Measurements from ENCODE around the gene CARMIL1.

The CARMIL1 gene

GRCh38 chr6:25506020-25506419 lies 226.8 kb downstream of the CARMIL1 start:
- no peak for DNase-seq (ENCODE audit: low spot score)

GRCh38 chr6:25508051-25508450 lies 228.9 kb downstream of the CARMIL1 start:
- DNase-seq (ENCODE audit: low spot score), result no peak

- no peak for DNase-seq (ENCODE audit: low spot score)
Observed at GRCh38 chr6:25511376-25511775, 232.2 kb downstream of the CARMIL1 start.

GRCh38 chr6:25512560-25512959 lies 233.4 kb downstream of the CARMIL1 start:
- no peak for DNase-seq (ENCODE audit: low spot score)

- DNase-seq (ENCODE audit: low spot score), result no peak
Observed at GRCh38 chr6:25519856-25520255, 240.7 kb downstream of the CARMIL1 start.

- DNase-seq (ENCODE audit: low spot score), result no peak
Observed at GRCh38 chr6:25524542-25524941, 245.4 kb downstream of the CARMIL1 start.

GRCh38 chr6:25525078-25525477 lies 245.9 kb downstream of the CARMIL1 start:
- DNase-seq (ENCODE audit: low spot score), result no peak

- no peak for DNase-seq (ENCODE audit: low spot score)
Observed at GRCh38 chr6:25534942-25535631, 255.9 kb downstream of the CARMIL1 start.

GRCh38 chr6:25535632-25536225 lies 256.6 kb downstream of the CARMIL1 start:
- DNase-seq (ENCODE audit: low spot score), result no peak

- DNase-seq (ENCODE audit: low spot score), result no peak
Observed at GRCh38 chr6:25536781-25537180, 257.6 kb downstream of the CARMIL1 start.

- DNase-seq (ENCODE audit: low spot score), result no peak
Observed at GRCh38 chr6:25537349-25538018, 258.3 kb downstream of the CARMIL1 start.

GRCh38 chr6:25541228-25541627 lies 262.1 kb downstream of the CARMIL1 start:
- DNase-seq (ENCODE audit: low spot score), result no peak

GRCh38 chr6:25542984-25543910 lies 264.1 kb downstream of the CARMIL1 start:
- no peak for DNase-seq (ENCODE audit: low spot score)

GRCh38 chr6:25544833-25545232 lies 265.7 kb downstream of the CARMIL1 start:
- no peak for DNase-seq (ENCODE audit: low spot score)

GRCh38 chr6:25547797-25548196 lies 268.6 kb downstream of the CARMIL1 start:
- no peak for DNase-seq (ENCODE audit: low spot score)

- DNase-seq (ENCODE audit: low spot score), result no peak
Observed at GRCh38 chr6:25548451-25548850, 269.3 kb downstream of the CARMIL1 start.

GRCh38 chr6:25550631-25551030 lies 271.5 kb downstream of the CARMIL1 start:
- DNase-seq (ENCODE audit: low spot score), result no peak

GRCh38 chr6:25553502-25553901 lies 274.3 kb downstream of the CARMIL1 start:
- DNase-seq (ENCODE audit: low spot score), result no peak

GRCh38 chr6:25555188-25555587 lies 276.0 kb downstream of the CARMIL1 start:
- DNase-seq (ENCODE audit: low spot score), result no peak

GRCh38 chr6:25556516-25556915 lies 277.3 kb downstream of the CARMIL1 start:
- peak; percentile 65 for DNase-seq (ENCODE audit: low spot score)

GRCh38 chr6:25558155-25558817 lies 279.1 kb downstream of the CARMIL1 start:
- DNase-seq (ENCODE audit: low spot score), result no peak

Data from SK-N-DZ (cell line).